NCI-H2081 treated with DMSO at 0.1 percent for 48 hours (cell line): ENCODE data around the gene TMEM163.

Experiments
- DNase-seq: peaks from one replicate; lab custom pipeline; 2025; lab: John Stamatoyannopoulos, UW

Gene TMEM163

DNA sequence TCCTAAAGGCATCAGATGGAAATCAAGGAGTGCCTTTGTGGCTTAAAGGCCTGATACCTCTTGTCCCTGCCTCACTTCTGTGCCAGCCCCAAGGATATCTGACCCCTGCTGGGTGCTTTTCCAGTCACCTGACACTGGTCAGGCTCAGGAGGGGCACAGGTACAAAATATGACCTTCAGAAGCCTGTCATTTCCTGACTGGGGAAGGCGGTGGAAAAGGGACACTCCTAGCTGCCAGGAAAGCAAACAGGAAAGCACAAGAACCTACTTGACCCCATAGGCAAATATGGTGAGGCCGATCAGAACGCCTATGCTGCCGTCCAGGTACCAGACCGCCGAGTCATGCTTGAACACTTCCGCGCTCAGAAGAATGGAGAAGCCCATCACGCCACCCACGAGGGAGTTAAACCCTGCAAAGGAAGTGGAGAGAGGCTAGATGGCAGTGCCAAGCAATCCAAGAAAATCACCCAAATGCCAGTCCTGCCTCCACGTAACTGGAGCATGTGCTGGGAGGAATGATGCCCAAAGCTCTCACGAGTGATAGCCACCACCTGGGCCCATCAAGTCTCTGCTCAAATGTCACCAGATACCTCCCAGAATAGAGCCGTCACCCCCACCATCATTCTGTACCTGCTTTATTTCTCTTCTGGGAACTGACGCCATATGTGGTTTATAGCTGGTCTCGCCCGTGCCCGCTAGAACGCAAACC lies 260.9 kb downstream of the TMEM163 start:
- DNase-seq: no peak

DNA sequence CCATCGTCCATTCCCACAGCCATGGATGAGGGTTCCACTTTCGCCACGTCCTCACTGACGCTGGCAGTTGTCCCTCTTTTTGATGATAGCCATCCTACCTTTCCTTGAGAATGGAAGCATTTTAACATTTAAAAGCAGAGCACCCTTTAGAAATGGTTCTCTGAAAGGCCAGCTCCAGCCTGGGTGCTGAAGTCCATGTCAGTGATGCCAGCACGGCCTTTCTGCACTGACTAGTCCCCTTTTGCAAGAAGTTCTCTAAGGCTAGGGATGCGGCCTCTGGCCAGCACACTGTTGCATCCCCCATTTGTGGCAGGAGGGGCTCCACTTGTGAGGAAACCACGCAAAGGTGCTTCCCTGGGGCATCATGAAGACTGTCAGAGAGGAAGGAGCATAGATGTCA lies 261.4 kb downstream of the TMEM163 start:
- no peak for DNase-seq

DNA sequence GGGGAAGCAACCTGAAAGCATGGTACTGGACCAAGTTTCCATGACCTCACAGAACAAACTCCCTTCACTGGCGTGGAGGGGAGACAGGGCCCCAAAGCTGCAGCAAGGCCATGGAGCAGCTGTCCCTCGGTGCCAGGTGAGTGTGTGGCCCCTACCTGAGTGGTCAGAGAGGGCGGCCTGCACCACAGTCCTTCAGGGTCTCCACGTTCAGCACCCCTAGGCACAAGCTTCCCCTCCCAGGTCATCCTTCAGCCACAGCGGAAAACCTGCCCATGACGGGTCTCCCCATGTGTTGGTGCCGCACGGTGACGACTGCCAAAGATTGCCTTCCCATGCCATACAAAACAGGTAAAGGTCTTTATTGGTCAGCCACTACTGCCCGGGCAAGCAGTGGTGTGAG lies 263.4 kb downstream of the TMEM163 start:
- DNase-seq: no peak

DNA sequence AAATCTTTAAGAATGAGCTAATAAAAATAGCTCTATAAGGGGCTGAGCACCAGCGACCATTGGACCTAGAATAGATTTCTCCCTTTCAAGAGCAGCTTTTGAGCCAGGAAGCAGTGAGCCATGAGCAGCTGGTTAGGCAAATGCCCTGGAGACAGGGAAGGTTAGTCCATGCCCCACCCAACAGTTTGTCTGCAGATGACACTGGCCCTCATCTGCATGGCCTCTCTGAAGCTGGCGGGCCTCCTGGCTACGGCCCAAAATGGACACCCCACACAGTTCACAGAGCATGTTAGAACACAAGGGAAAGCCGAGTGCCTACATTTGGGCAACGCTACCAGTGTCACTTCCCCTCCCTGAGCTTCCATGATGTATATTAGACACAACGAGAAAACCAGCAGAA lies 263.9 kb downstream of the TMEM163 start:
- no peak for DNase-seq

DNA sequence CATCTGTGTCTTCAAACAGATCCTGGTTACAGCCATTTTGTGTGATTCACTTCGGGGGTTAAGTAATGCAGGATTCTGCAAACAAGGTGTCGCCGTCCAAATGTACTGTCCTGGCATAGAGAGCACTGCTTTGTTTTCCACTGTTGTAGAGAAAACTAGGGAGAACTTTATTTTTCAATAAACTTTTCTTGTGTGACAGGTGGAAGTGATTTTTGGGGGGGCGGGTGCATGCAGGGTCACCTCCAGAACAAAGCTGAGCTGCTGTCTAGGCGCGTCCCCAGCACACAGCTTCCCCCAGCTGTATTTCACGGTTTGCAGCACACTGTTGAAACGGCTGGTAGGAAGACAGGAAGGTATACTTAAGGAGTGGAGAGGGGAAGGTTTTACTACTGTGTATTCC lies 264.4 kb downstream of the TMEM163 start:
- no peak for DNase-seq

DNA sequence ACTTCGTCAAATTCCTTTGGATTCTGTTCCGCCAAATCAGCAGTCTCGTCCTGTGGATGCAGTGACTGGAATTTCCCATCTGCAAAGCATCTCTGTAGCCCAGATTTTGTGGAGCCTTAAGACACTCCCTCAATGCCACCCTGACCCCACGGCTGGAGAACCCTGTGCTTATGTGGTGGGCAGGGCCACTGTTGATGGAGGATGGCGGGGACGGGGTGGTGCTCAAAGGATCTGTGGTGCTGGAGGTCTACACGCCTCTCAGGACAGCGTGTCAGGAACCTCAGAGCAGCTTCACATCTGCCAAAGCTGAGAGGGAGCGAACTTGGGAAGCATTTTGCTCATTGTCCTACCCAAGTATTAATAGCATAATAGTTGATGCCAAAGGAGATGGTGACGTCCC lies 264.8 kb downstream of the TMEM163 start:
- no peak for DNase-seq

DNA sequence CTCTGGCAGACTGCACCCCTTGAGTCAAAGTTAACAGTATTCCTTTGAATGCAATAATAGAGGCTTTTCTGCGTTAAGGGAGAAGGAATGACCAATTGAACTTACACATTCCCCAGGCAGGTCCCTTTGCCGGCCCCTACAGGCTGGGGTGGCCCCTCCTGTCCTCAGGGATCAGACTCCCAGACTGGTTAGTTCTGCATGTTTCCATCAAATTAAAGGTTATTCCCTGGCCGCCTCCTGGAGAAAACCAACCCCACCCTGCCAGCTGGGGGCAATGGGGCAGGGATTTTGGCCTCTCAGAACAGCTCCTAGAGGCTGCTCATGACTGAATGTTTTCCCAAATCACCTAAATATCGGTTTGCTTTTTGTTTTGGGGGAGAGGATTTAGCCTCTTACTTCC lies 265.3 kb downstream of the TMEM163 start:
- DNase-seq: no peak

DNA sequence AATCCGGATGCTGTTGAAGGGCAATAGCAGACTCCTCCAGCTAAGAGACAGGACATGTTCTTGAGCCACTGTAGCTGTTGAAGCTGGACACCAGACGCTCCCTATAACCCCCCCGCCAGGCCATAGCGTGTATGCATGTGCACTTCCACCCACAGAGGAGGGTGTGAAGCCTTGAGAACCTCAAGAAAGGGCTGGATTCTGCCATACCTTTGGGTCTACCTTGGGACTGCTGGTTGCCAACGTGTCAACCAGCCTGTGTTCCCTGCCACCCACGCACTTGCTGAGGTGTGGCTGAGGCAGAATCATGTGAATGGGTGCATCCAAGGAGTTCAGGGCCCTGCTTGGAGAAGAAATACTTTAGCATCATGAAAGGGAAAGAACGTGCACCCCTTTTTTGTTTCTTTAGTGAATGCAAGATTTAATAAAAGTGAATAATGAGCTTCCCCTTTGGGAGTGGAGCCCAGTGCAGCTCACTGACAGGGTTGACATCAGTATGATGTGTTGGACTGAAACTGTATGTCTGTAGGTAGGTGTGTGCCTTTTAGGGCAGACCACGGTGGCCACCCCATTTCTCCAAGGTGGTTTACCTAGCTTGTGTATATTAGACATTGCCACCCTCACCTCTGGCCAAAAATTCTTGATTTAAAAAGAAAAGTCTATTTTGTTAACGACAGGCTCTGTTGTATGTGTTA lies 266.6 kb downstream of the TMEM163 start:
- no peak for DNase-seq

DNA sequence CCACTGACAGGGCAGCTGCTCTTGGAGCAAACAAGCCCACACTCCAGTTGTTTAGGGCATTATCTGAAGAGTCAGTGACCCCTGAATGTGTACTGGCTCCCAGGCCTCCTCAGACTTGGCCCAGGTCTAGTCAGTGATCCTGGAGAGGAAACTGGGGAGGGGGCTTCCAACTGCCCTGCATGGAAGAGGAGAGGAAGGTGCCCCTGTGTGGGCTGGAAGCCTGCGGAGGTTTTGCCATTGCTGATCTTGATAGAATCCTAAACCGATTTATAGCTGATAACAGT lies 267.5 kb downstream of the TMEM163 start:
- no peak for DNase-seq

DNA sequence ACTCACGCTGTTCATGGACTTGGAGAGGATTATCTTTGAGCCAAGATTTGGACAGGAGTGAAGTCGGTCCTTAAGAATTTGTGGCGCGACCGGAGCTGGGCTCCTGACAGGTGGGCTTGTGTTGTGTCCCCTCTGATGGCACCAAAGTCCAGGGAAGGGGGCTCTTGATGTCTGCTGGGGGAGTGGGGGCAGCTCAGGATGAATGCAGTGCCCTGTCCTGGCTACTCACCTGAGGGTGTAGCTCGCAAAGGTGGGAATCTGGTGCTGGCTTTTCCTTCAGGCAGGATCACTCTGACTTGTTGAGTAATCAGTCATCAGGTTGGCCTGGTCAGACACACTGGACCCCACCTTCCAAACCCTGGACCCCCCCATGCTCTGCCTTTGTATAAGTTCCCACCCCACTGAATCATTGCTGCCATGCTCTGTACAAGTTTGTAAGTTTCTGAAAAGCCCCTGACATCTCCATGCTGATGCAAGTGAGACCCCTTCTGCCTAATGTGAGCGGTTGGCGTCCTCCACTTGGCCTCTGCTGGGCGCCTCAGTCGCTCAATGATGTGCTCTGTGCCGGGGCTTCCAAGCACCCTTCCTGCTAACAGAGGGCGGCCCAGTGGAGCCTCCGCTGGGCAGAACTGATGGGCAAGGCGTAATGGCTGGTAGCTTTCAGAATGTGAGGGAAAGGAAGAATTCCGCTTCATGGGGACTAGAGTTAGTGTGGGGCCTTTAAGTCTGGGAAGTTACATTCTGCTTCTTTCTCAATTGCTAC lies 268.9 kb downstream of the TMEM163 start:
- DNase-seq: no peak

DNA sequence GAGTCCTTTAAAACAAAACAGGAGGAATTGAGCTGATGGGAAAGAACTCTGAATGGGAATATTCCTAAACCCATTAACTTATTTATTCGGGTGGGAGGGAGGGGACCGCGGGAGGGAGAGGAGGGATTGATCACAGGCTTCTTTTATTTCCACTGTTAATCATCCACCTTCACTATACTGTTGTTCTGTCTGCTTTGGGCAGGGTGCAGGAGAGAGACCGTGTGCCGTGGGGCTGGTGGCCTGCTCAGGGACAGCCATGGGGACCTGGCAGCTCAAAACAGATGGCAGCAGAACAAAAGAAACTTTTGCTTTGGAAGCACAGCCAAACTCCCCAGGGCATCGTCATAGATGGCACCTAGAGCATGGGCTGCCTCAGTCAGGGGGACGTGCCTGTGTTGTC lies 269.6 kb downstream of the TMEM163 start:
- DNase-seq: no peak

DNA sequence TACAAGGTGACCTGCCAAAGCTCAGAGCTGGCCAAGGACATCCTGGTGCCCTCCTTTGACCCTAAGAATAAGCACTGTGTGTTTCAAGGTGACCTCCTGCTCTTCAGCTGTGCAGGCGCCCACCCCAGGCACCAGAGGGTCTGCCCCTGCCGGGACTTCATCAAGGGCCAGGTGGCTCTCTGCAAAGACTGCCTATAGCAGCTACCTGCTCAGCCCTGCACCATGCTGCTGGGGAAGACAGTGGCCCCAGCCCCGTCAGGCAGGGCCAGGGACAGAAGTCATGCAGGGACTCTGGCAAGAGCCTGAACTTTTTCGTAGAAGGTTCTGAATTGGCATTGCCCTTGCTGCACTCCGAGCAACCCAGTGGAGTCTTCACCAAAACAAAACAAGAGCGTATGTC lies 270.1 kb downstream of the TMEM163 start:
- DNase-seq: no peak

DNA sequence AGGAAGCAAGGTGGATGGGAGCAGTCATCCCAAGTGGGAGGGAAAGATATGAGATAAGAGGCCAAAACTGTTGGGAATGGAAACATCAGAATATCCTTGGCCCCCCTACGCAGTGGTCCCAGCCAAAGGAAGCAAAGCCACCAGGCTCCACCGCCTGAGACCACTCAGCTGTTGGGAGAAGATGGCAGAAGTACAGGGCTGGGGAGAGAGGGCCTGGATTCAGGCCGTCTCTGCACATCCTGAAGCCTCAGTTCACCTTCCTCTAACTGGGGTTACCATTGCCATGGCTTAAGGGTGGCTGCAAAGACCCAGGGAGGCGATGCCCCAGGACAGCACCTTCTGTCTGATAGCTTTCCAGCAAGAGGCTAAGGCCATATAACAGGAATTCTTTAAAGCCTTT lies 271.1 kb downstream of the TMEM163 start:
- no peak for DNase-seq

DNA sequence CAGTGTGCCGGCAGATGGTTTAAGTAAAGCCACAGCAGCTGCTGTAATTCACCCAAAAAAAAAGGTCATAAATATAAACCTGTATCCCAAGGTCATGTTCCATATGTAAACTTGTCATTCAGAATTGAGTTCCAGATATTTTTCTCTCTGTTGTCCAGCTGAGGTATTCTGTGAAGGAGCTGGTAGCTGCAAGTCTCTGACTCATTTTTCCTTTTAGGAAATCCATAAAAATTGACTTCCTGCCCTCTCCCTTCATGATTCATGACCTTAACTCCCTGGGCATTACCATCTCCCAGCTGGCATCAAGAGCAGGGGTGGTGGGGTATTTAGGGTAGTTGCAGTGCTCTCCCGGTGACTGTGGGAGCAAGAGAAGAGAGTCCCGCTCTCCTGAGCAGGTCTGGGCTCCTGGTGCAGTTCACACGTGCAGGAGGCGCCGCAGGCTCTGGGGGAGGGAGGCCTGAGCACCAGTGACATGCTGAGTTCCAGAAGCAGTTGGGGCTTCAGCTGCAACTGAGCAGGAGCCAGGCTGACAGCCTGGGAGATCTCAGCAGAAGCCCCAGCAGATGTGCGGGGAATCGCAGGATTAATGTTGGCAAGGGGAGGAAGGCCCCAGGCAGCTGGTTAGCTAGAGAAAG lies 272.3 kb downstream of the TMEM163 start:
- no peak for DNase-seq

DNA sequence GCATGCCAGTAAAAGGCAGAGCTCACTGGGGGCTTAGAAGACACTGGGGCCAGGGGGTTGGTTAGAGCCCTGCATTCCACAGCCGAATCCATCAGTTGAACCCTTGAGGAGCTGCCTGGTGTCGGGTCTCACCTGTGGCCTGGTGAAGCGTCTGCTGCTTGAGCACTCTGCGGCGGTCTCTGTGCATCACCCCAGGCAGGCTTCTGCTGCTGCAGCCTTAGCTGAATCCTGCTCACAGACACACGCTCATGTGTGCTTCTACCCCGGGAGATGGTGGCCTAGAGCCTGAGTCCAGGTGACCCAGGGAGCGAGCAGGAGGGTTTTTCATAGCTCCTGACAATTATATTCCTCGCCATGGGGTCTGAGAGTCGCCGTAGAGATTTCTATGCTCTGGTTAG lies 272.8 kb downstream of the TMEM163 start:
- no peak for DNase-seq

DNA sequence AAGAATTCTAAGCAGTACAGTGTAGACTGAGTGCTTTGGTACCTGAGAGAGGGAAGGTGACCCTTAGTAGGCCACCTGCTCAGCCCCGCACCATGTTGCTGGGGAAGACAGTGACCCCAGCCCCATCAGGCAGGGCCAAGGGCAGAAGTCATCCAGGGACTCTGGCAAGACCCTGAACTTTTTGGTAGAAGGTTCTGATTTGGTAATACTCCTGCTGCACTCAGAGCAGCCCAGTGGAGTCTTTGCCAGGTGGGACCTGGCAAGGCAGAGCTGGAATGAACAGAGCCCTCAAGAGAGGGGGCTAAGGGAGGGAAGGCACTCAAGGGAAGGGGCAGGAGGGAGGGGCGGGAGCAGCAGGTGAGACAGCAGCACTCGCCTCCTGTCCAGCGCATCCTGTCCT lies 273.7 kb downstream of the TMEM163 start:
- no peak for DNase-seq

DNA sequence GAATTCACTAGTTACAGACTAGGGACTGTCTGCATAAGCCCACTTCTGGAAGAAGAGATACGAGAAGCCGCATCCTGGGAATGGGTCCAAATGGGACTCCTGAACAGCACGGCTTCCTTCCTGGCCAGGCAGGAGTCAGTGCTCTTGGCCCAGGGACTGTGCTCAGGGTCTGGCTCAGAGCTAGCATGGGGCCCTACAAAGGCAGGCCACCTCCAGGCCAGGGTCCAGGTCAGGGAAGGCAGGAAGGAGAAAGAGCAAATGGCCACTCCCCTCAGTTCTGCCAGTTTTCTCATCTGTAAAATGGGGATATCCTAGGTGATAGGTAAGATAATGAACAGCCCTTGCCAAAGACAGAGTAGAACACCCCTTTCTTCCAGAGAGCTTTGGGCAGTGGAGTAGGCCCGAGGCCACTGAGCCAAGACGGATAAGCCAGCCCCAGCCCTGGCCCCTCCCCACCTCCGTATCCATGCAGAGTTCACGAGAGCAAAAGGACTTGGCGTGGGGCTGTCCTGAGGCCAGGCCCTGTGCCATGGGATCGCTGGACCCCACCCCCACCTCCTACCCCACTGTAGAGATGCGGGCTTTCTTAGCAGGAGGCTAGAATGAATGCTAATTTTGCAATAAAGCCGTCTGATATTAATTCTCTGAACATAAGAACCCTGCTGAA lies 274.9 kb downstream of the TMEM163 start:
- DNase-seq: no peak

DNA sequence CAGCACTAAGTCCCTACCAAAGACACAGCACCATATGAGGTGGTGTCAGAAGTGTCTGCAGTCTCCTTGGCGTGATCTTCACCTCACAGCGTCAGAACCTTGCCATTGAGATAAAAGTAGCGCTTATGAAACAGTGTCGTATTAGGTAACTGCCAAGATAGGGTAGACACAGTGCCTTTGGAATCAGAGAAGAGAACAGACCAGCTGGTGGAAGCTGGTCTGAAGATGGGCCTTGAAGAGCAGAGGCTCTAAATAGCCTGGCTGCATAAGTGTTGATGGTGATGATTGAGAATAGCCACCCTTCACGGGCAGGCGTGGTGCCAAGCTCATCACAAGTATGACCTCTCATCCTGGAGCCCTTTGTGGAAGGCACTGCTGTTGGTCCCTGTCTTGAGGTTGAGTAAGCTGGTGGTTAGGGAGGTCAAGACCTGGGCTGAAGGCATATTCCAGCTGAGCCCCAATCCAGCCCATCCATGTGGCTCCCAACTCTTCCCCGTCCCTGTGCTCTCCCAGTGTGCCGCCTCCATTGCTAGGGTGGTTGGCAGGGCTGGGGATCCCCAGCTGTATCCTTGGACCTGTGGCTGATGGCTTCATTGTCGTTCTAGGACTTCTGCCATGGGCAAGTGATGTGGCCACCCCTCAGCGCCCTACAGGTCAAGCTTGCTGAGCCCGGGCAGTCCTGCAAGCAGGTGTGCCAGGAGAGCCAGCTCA lies 277.5 kb downstream of the TMEM163 start:
- no peak for DNase-seq

DNA sequence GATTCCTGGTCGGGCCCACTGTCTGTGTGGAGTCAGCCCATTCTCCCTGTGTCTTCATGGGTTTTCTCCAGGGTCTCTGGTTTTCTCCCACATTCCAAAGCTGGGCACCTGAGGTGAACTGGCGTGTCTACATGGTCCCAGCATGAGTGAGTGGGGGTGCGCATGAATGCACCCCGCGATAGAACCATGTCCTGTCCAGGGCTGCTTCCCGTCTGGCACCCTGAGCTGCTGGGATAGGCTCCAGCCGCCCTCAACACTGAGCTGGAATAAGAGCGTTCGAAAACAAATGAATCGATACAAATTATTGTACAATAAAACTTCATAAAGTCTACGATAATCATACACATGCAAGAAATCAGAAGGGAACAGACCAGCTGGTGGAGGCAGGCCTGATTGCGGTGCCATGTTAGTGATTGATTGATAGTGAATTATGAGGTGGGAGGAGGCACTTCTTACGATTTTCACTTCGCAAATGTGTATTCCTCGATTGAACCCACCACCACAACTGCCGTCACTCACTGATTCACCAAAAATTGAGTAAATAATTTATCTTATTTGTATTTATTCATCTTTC lies 278.4 kb downstream of the TMEM163 start:
- DNase-seq: no peak

DNA sequence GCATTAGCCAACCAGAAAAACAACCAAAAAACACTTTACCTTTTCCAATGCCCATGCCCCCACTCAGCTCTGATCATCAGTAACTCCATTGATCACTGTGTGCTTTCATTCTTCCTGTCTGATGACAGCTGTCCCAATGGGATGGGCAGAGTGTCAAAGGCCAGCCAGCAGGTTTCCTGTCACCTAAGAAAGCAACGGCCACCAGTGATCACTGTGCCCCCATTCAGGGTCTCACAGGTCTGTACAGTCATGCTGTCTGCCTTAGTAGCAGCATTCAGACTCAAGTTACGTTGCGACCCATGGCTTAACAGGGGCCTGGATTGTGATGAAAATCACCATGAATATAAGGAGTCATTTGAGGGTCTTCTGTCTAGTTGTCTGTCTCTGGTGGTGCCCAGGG lies 280.4 kb downstream of the TMEM163 start:
- no peak for DNase-seq

DNA sequence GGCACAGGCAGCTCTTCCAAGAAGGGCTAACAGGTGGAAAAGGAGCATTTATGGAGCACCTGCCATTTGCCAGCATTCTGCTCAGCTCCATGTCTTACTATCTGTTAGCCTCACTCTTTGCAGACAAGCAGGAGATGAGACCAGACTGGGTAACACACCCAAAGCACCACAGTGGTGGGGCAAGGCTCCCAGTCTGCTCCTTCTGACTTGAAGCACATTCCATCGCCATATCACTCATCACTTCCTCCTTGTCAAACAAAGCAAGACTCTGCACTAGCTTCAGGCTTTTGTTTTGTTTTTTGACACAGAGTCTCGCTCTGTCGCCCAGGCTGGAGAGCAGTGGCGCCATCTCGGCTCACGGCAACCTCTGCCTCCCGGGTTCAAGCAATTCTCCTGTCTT lies 282.1 kb downstream of the TMEM163 start:
- DNase-seq: no peak
